GM12801 (cell line): ENCODE data around the gene KNL1.

ENCODE experiments used
- TF ChIP-seq, protein P1 (sequence below): IDR thresholded peaks from one replicate; pipeline ENCODE4 v1.5.1; 2011; ENCODE audit warnings: control low read depth; ENCODE audit not compliant: insufficient read length; ENCODE audit errors: extremely low read depth

KNL1 gene

DNA sequence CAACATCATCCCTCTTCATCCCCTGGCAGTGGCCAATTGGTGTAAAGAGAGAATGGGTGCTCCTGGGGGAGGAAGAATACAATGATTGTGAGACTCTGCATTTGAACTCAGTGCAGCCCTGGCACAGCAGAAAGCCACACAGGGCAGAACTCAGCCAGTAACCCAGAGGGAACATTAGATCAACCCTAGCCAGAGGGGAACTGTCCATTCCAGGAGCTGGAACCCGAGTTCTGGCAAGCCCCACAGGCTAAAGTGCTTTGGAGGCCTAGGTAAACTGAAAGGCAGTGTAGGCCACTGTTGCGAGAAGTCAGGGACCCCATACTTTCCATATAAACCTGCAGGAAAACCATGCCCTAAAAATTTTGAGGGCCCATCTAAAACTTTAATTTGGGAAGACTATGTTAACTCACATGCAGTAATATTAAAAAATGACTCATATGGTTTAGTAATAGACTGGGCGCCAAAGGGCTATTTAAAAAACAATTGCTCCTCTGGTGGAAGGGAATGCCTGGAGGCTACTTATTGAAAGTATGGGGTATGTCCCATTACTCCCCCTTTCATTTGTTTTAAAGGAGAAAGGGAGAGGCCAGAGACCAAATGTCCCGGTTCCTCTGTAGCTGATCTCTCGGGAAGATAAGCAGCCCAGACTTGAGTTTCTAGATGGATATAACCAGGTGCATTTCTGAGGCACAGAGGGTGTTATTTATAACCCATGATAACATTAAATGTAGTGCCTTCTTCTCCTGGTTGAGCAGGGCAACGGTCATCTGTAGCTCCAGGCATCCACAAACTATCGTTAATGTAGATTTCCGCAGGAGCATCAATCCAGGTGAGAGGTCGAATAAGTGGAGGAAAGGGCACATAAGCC lies 95.1 kb downstream of the KNL1 start:
- TF ChIP-seq, protein P1, sequence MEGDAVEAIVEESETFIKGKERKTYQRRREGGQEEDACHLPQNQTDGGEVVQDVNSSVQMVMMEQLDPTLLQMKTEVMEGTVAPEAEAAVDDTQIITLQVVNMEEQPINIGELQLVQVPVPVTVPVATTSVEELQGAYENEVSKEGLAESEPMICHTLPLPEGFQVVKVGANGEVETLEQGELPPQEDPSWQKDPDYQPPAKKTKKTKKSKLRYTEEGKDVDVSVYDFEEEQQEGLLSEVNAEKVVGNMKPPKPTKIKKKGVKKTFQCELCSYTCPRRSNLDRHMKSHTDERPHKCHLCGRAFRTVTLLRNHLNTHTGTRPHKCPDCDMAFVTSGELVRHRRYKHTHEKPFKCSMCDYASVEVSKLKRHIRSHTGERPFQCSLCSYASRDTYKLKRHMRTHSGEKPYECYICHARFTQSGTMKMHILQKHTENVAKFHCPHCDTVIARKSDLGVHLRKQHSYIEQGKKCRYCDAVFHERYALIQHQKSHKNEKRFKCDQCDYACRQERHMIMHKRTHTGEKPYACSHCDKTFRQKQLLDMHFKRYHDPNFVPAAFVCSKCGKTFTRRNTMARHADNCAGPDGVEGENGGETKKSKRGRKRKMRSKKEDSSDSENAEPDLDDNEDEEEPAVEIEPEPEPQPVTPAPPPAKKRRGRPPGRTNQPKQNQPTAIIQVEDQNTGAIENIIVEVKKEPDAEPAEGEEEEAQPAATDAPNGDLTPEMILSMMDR, result no peak

DNA sequence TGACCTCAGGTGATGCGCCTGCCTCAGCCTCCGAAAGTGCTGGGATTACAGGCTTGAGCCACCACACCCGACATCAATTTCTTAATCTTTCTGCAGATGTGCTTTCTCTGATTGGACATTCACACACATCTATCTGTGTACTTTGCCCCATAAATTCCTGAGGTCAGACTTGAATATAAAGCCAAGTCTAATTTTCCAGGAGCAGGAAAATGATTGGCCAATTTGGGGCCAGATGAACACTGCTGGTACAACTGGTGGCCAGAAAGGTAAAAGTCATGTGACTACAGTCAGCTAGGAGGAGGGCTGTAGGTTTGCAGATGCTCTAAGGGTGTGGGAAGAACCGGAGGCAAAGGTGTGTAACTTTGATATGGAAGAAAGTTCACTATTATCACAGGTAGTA lies 97.7 kb downstream of the KNL1 start:
- TF ChIP-seq, protein P1, result no peak

DNA sequence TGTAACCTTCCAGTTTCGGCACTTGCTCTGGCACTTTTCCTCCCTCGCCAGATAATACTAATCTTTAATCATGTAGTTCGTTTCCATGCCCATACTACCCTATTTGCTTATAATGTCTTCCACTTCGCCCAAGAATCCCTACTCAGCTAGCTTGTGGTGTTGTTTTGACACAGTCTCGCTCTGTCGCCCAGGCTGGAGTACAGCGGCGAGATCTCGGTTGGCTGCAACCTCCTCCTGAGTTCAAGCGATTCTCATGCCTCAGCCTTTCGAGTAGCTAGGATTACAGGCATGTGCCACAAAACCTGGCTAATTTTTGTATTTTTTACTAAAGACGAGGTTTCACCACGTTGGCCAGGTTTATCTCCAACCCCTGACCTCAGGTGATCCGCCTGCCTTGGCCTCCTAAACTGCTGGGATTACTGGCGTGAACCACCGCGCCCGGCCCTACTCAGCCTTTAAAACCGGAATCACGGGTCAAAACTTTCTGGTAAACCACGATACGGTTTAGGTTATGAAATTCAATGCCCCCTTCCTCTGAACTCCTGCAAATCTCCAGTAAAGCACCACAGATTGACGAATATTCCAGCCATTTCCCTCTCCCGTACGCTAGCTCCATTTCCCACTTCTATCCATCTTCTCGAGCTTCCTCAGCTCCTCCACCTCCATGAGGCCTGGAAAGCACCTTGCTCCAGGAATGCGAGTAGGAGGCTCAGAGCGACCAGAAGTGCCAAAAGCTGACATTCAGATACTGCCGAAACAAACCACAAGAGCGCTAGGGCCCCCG lies 100.0 kb downstream of the KNL1 start:
- TF ChIP-seq, protein P1, result no peak

DNA sequence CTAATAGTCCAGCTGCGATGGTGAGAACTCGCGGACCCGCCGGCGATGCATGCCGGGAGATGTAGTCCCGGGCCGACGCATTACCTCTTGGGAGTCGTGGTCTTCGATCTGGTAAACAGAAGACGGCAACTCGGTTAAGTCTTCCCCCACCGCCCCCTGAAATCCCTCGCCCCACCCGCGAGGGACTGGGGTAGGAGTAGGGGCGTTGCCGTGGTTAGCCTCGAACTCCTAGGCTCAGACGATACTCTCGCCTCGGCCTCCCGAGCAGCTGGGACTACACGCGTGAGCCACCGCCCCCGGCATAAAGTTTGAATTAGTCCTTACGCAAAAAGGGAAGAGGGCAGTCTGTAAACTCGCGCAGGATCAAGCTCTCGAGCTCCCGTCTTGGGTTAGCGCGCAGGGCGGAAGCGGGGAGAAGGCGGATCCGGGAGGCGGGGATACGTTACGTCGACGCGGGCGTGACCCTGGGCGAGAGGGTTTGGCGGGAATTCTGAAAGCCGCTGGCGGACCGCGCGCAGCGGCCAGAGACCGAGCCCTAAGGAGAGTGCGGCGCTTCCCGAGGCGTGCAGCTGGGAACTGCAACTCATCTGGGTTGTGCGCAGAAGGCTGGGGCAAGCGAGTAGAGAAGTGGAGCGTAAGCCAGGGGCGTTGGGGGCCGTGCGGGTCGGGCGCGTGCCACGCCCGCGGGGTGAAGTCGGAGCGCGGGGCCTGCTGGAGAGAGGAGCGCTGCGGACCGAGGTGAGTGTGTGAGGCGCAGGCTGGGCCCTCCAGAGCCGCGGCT lies 100.8 kb downstream of the KNL1 start, which contains the start of gene RAD51:
TSS of gene RAD51 (plus strand) at position 487 of the 781 bp plus-strand sequence. CDS start 3,585 bp downstream, outside the sequence.
- TF ChIP-seq, protein P1, result no peak

DNA sequence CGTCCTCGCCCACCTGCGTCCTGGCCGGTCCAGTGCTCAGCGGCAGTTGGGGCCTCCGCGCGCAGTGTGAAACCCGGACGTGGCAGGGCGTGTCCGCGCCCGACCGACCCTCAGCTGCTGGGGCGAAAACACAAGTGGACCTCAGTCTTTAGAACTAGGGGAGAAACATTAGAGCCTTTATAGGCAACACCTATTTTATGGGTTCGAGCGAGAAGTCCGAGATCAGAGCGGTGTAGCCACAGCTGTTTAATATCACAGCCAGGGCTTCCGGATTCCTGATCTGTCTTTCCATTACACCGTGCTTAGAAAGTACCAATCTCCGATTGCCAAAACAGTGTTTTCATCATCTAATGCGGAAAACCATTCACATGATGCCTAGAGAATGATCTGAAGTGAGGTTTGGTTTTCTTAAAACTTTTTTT lies 101.4 kb downstream of the KNL1 start:
- TF ChIP-seq, protein P1, result no peak

DNA sequence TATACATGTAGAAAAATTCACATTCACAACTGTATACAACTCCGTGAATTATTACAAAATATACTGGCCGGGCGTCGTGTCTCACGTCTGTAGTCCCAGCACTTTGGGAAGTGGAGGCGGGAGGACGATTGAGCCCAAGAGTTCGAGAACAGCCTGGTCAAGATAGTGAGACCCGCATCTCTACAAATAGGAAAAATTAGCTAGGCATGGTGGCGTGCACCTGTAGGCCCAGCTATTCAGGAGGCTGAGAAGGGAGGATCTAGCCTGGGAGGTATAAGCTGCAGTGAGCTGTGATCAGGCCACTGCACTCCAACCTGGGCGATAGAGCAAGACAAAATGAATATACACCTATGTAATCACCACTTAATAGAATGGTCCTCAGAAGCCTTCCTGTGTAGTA lies 102.2 kb downstream of the KNL1 start:
- TF ChIP-seq, protein P1, result no peak

DNA sequence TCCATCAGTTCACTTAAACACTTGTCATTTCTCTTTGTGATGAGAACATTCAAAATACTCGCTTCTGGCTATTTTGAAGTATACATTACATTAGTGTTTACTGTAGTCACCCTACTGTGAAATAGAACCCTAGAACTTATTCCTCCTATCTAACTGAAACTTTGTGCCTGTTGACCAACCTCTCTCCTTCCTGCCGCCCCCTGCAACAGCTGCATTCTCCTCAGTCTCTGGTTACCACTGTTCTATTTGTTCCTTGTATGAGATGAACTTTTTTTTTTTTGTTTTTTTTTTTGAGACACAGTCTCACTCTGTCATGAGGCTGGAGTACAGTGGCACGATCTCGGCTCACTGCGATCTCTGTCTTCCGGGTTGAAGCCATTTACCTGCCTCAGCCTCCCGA lies 103.9 kb downstream of the KNL1 start:
- TF ChIP-seq, protein P1, result no peak
